Fibroblast of skin of back (primary cell): ENCODE results near the gene GPX7. TPM values are rescaled to one million over a fixed set of nuclear protein-coding genes. Genes with fewer than 3 reads are reported as not detected.
"Not testable (repeated sequence)": the region's sequence is repeated elsewhere in the genome, so short reads cannot be mapped to it uniquely, and the experiment has no call there.

ENCODE experiments used
- DNase-seq: peaks from one replicate; pipeline ENCODE4 v3.0.0-alpha.2; 2013
- polyA plus RNA-seq, 2 experiments: library from polyadenylated mRNA; unstranded; fragments of 120-200 nt; gene quantifications; one replicate each; pipeline ENCODE4 v1.2.1, GENCODE V29; 2013; ENCODE audit not compliant: insufficient read length in 2 of 2

GPX7 gene
- 46.2 TPM for polyA plus RNA-seq (2013, experiment 1 of 2; ENCODE audit: insufficient read length)
- polyA plus RNA-seq (2013, experiment 2 of 2; ENCODE audit: insufficient read length), result 51.9 TPM

- peak; percentile 72 for DNase-seq
These were observed at the start of gene GPX7 for GRCh38 chr1:52601991-52602855. TSS of gene GPX7 (plus strand) at chr1:52602371. CDS start at chr1:52602410, 39 bp downstream.

GRCh38 chr1:52552505-52553361 is 49.4 kb upstream of the GPX7 start, which contains the start of gene TUT4:
TSS of gene TUT4 (minus strand) at chr1:52553092. CDS start at chr1:52526280, 26,812 bp downstream.
- DNase-seq, result peak; percentile 86

DNA sequence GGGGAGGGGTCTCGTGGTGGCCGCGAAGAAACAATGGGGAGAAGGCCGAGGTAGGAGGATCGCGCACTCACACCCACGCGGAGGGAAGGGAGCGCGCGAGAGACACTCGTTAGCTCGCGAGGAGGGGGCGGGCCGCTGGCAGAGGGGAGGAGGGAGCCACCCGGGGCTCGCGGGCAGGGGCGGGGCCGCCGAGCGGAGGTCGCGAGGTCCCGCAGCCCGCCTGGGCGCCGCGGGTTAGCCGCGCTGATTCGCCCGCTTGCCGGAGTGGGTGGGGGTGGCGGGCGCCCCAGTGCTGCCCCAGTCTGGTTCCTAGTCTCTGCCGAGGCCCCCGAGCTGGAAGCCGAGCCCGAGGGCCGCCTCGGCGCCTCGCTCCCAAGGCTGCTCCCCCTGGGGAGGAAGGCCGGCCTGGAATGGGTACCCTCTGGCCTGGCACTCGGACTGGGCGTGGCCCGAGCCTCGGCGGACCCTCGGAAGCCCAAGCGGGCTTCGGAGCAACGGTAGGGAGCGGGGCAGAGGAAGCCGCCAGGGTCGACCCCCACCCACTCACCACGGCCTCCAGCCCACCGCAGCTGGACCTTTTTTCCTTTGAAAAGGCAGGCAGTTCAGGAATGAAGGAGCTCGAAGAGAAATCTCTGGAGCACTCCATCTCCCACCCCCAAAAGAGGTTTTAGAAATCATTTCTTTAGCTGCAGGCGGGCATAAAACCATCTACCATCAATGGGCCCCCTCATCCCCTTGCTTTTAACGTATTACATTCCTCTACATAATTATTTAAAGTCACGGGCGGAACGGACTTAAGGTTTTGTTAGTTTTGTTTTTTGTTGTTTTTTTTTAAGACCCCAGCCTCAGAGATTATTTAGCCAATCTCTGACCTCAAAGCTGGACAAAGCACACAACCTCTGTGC is 48.6 kb upstream of the GPX7 start:
- DNase-seq, result peak; percentile 87

GRCh38 chr1:52554267-52554640 is 47.9 kb upstream of the GPX7 start:
- DNase-seq, result no peak

- no peak for DNase-seq
These were observed 47.4 kb upstream of the GPX7 start for GRCh38 chr1:52554756-52555155.

- no peak for DNase-seq
These were observed 45.4 kb upstream of the GPX7 start for GRCh38 chr1:52556641-52557360.

DNA sequence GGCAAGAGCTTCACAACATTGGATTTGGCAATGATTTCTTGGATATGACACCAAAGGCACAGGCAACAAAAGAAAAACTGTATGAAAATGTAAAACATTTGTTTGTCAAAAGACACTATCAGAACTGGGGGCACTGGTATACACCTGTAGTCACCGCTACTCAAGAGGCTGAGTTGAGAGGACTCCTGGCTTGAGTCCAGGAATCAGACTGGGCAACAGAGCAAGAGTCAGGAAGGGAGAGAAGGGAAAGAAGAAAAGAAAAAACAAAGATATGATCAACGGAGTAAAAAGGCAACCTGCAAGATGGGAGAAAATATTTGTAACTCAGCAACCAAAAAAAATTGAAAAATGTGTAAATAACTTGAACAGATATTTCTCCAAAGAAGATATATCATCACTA is 43.2 kb upstream of the GPX7 start:
- DNase-seq, result no peak

- DNase-seq, result no peak
These were observed 42.3 kb upstream of the GPX7 start for GRCh38 chr1:52559875-52560274.

GRCh38 chr1:52562766-52563165 is 39.4 kb upstream of the GPX7 start:
- no peak for DNase-seq

GRCh38 chr1:52567943-52568342 is 34.2 kb upstream of the GPX7 start:
- DNase-seq, result peak; percentile 3

GRCh38 chr1:52569449-52570210 is 32.5 kb upstream of the GPX7 start:
- DNase-seq, result no peak

GRCh38 chr1:52571783-52572182 is 30.4 kb upstream of the GPX7 start:
- DNase-seq, result peak; percentile 37

- no peak for DNase-seq
These were observed 29.8 kb upstream of the GPX7 start for GRCh38 chr1:52572387-52572786.

DNA sequence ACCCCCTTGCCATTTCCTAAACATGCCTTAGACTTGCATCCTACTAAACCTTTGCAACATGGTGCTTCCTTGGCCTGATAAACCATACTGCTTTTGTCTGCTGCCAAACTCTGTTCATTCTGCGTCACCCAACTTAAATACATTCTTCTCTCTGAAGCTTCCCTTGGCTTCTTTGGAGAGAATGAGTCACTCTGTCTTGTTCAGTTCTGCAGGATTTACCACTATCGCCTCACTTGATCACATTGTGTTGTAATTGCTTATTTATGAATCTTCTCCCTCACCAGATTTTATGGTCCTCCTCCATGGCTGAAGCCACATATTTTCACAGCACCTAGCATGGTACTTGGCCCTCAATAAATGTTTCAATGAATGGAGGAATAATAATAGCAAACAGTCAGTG is 27.6 kb upstream of the GPX7 start:
- DNase-seq, result peak; percentile 73

GRCh38 chr1:52576074-52576473 is 26.1 kb upstream of the GPX7 start:
- no peak for DNase-seq

DNA sequence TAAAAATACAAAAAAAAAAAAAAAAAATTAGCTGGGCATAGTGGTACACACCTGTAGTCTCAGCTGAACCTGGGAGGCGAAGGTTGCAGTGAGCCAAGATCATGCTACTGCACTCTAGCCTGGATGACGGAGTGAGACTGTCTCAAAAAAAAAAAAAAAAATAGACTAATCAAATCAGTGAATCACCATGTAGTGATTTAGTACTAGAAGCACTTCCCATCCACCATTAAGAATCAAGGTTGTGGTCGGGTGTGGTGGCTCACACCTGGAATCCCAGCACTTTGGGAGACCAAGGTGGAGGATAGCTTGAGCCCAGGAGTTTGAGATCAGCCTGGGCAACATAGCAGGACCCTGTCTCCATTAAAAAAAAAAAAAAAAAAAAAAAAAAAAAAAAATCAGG is 24.1 kb upstream of the GPX7 start:
- DNase-seq, result not testable (repeated sequence)

- peak; percentile 5 for DNase-seq
These were observed 22.8 kb upstream of the GPX7 start for GRCh38 chr1:52579415-52579814.

DNA sequence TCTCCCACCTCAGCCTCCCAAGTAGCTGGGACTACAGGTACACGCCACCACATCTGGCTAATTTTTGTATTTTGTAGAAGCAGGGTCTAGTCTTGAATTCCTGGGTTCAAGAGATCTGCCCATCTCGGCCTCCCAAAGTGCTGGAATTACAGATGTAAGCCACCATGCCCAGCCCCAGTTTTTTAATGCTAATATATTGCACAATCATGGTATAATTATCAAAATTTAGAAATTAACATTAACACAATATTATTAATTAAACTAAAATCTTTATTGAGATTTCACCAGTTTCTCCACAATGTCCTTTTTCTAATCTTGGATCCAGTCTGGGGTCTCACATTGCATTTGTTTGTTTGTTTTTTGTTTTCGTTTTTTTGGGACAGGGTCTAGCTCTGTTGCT is 21.9 kb upstream of the GPX7 start:
- no peak for DNase-seq

- DNase-seq, result no peak
These were observed 20.0 kb upstream of the GPX7 start for GRCh38 chr1:52582116-52582696.

DNA sequence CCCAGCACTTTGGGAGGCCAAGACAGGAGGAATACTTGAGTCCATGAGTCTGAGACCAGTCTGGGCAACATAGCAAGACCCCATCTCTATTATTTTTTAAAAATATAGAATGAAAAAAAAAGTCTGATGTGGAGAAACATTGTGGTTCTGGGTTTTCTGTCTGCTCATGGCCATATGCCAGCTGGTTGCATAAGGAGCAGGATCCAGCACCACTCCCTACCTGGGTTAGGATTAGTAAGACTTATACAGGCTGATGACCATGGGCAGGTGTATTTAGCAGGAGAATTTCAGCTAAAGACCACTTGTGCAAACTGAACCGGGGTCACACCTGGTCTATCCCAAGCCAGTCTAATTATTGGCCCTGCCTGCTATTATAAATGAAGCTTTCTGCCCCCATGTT is 16.7 kb upstream of the GPX7 start:
- DNase-seq, result no peak
